ENCODE data around the gene BIRC7. TPM values are rescaled to one million over a fixed set of nuclear protein-coding genes. Genes with fewer than 3 reads are reported as not detected.

BIRC7 gene
- total RNA-seq, 1 experiment from 2014 or later = 0.96 TPM

DNA sequence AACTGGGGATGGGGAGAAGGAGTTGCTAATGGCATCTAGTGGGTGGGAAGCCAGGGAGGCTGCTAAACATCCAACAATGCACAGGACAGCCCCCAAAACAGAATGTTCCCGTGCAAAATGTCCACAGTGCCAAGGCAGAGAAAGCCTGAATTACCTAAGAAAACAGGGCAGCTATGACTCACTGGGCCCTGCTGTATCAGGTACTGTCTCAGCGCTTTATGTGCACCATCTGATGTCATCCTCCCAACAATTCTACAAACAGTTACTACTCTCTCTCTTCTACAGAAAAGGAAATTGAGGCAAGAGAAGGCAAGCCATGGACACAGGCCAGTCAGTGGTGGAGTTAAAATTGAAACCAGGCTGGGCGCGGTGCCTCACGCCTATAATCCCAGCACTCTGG, 22.9 kb upstream of the BIRC7 start:
- no TSS peak for BruUV-seq (replicated peaks)
- Histone ChIP-seq H3K27me3 (ENCODE audit: insufficient read depth, low read length) (no peaks in the 10 kb centered on the region), H3K4me3 (replicated peaks in 1 of 2; ENCODE audit: low read depth in 1 of 2, low read length in 2 of 2) (no peak overlapping the region), H3K9me2 (ENCODE audit: insufficient read depth) (no peaks in the 10 kb centered on the region), H3K79me2 (ENCODE audit: insufficient read depth, low read length) (peaks cover 80% of the 10 kb centered on the region), H3K4me1 (ENCODE audit: control insufficient read depth in 1 of 2, insufficient read depth in 2 of 2, low read length in 2 of 2) (peaks cover 14 to 21% of the 10 kb centered on the region in 2 experiments), H3K36me3 (ENCODE audit: control insufficient read depth in 1 of 2, insufficient read depth in 2 of 2, low read length in 2 of 2) (peaks cover 48 to 61% of the 10 kb centered on the region in 2 experiments), H3K9ac (ENCODE audit: low read length) (no peak overlapping the region), H3K9me3 (ENCODE audit: control insufficient read depth in 1 of 2, insufficient read depth in 1 of 2, low read depth in 1 of 2, low read length in 2 of 2) (no peaks in the 10 kb centered on the region), H4K20me1 (ENCODE audit: insufficient read depth) (peaks cover 14% of the 10 kb centered on the region; the same call in 1 of the 2 replicates), H3K4me2 (ENCODE audit: low read length) (no peak overlapping the region), H2AFZ (ENCODE audit: low read depth, low read length, poor library complexity, severe bottlenecking) (no peak overlapping the region), H3K27ac (ENCODE audit: low read depth, low read length) (no peak overlapping the region)
- ATAC-seq = no peak
- TF ChIP-seq POLR2A (IDR thresholded peaks at IDR 0.05; ENCODE audit: borderline replicate concordance, extremely low read depth, insufficient read depth, insufficient read length) (no peak), CBX3 (IDR thresholded peaks at IDR 0.05; ENCODE audit: low read depth) (no peak), ATF3 (IDR thresholded peaks at IDR 0.05) (no peak), FOSL1 (IDR thresholded peaks at IDR 0.05; ENCODE audit: low read depth) (no peak), JUND (IDR thresholded peaks at IDR 0.05) (no peak), REST (IDR thresholded peaks at IDR 0.05; ENCODE audit: low read depth) (no peak)
- TF ChIP-seq, protein P1, sequence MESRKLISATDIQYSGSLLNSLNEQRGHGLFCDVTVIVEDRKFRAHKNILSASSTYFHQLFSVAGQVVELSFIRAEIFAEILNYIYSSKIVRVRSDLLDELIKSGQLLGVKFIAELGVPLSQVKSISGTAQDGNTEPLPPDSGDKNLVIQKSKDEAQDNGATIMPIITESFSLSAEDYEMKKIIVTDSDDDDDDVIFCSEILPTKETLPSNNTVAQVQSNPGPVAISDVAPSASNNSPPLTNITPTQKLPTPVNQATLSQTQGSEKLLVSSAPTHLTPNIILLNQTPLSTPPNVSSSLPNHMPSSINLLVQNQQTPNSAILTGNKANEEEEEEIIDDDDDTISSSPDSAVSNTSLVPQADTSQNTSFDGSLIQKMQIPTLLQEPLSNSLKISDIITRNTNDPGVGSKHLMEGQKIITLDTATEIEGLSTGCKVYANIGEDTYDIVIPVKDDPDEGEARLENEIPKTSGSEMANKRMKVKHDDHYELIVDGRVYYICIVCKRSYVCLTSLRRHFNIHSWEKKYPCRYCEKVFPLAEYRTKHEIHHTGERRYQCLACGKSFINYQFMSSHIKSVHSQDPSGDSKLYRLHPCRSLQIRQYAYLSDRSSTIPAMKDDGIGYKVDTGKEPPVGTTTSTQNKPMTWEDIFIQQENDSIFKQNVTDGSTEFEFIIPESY (IDR thresholded peaks at IDR 0.05; ENCODE audit: extremely low read depth, insufficient replicate concordance, low read length) = no peak
- TF ChIP-seq, protein P2, sequence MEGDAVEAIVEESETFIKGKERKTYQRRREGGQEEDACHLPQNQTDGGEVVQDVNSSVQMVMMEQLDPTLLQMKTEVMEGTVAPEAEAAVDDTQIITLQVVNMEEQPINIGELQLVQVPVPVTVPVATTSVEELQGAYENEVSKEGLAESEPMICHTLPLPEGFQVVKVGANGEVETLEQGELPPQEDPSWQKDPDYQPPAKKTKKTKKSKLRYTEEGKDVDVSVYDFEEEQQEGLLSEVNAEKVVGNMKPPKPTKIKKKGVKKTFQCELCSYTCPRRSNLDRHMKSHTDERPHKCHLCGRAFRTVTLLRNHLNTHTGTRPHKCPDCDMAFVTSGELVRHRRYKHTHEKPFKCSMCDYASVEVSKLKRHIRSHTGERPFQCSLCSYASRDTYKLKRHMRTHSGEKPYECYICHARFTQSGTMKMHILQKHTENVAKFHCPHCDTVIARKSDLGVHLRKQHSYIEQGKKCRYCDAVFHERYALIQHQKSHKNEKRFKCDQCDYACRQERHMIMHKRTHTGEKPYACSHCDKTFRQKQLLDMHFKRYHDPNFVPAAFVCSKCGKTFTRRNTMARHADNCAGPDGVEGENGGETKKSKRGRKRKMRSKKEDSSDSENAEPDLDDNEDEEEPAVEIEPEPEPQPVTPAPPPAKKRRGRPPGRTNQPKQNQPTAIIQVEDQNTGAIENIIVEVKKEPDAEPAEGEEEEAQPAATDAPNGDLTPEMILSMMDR (IDR thresholded peaks at IDR 0.05 in 2 of 3, conservative IDR thresholded peaks at IDR 0.05 in 1 of 3; ENCODE audit: borderline replicate concordance in 1 of 3, insufficient read depth in 1 of 3, low read depth in 2 of 3, low read length in 2 of 3) = no peak
- ChIA-PET POLR2A (no interaction called here), RAD21 (ENCODE audit: low non-redundant PET in 1 of 2, low total read pairs in 2 of 2, uncharacterized antibody in 2 of 2, unreplicated experiment in 2 of 2) (no interaction called here), CTCF (no interaction called here)
- intact Hi-C loops (cut with micrococcal nuclease) = no loop called here
- DNase-seq (ENCODE audit: low read depth, low spot score) = no peak
